HEK293 (cell line): Measurements from ENCODE around the gene EFCAB5.

Experiments
- CTCF ChIA-PET: fragments of 350-600 bp; formaldehyde crosslinking; extraction: SDS; loops from one replicate; lab custom pipeline; 2021; ENCODE audit warnings: antibody characterized with exemption; lab: Yijun Ruan, JAX
- POLR2A ChIA-PET: fragments of 300-600 bp; formaldehyde crosslinking; extraction: SDS; loops from one replicate; lab custom pipeline; 2020; ENCODE audit warnings: antibody characterized with exemption, inconsistent platforms; lab: Yijun Ruan, JAX
- H3K27ac ChIP-seq: fragments of 200-500 bp; sonication (Bioruptor generic); 2 replicates; pipeline ENCODE4 v1.5.1; 2014; ENCODE audit warnings: low read depth, low read length, control low read depth, inconsistent platforms; ENCODE audit errors: extremely low read depth
- H3K36me3 ChIP-seq, 2 experiments: fragments of 200-500 bp in 1 of 2; sonication (Bioruptor generic) in 1 of 2; 1 replicate in 1 of 2; 2 replicates in 1 of 2; pipeline ENCODE4 v1.5.1; 2014 to 2017; ENCODE audit warnings: inconsistent platforms in 2 of 2, low read length in 2 of 2; ENCODE audit not compliant: control insufficient read depth in 2 of 2, insufficient read depth in 1 of 2
- H3K4me1 ChIP-seq: fragments of 200-500 bp; sonication (Bioruptor generic); 2 replicates; pipeline ENCODE4 v1.5.1; 2014; ENCODE audit warnings: mild to moderate bottlenecking, low read length, inconsistent platforms; ENCODE audit not compliant: control insufficient read depth, insufficient read depth
- H3K4me3 ChIP-seq: 2 replicates; pipeline ENCODE4 v1.5.1; 2011; ENCODE audit warnings: low read depth, mild to moderate bottlenecking, control low read depth, low read length, moderate library complexity
- H3K9me3 ChIP-seq: fragments of 200-500 bp; sonication (Bioruptor generic); 2 replicates; pipeline ENCODE4 v1.5.1; 2014; ENCODE audit warnings: low read depth, low read length, inconsistent platforms; ENCODE audit not compliant: control insufficient read depth, insufficient read depth
- SCRT2 ChIP-seq: fragments of 450-650 bp; formaldehyde crosslinking; IDR thresholded peaks from 2 replicates; pipeline ENCODE4 v1.5.1; 2016; ENCODE audit warnings: missing biosample characterization, missing genetic modification characterization
- ZBTB10 ChIP-seq: fragments of 450-650 bp; formaldehyde crosslinking; IDR thresholded peaks from 2 replicates; pipeline ENCODE4 v1.5.1; 2016; ENCODE audit warnings: missing biosample characterization, missing genetic modification characterization
- ZNF138 ChIP-seq: fragments of 450-650 bp; formaldehyde crosslinking; IDR thresholded peaks from 2 replicates; pipeline ENCODE4 v1.5.1; 2016; ENCODE audit warnings: missing biosample characterization, missing genetic modification characterization, borderline replicate concordance
- ZNF146 ChIP-seq: fragments of 450-650 bp; formaldehyde crosslinking; IDR thresholded peaks from 2 replicates; pipeline ENCODE4 v1.5.1; 2016; ENCODE audit warnings: missing biosample characterization, missing genetic modification characterization
- ZNF639 ChIP-seq: fragments of 450-650 bp; formaldehyde crosslinking; IDR thresholded peaks from 2 replicates; pipeline ENCODE4 v1.5.1; 2016; ENCODE audit warnings: missing biosample characterization, missing genetic modification characterization
- ZNF677 ChIP-seq: fragments of 450-650 bp; IDR thresholded peaks from 2 replicates; pipeline ENCODE4 v1.5.0; 2018; ENCODE audit warnings: missing biosample characterization, mild to moderate bottlenecking, missing genetic modification characterization, moderate library complexity
- TF ChIP-seq, protein P1 (sequence below): fragments of 450-650 bp; formaldehyde crosslinking; IDR thresholded peaks from 2 replicates; pipeline ENCODE4 v1.5.1; 2016; ENCODE audit warnings: missing biosample characterization, missing genetic modification characterization
- TF ChIP-seq, protein P2 (sequence below): fragments of 450-650 bp; formaldehyde crosslinking; IDR thresholded peaks from 2 replicates; pipeline ENCODE4 v1.5.1; 2016; ENCODE audit warnings: missing biosample characterization, missing genetic modification characterization

EFCAB5 gene

GRCh38 chr17:29906969-29907368 lies 34.5 kb upstream of the EFCAB5 start:
- H3K9me3 ChIP-seq = no peaks in the 10 kb centered on the region
- POLR2A ChIA-PET = interaction anchor here (0.7 kb wide), 1 partner anchor 107 kb away, joined by 3 read pairs; no protein-coding TSS in a partner anchor
- H3K36me3 ChIP-seq = no peaks in the 10 kb centered on the region
- CTCF ChIA-PET = interaction anchor here (0.7 to 2.1 kb wide), 3 partner anchors 24 to 182 kb away, joined by 3 to 13 read pairs (median 3); no protein-coding TSS in a partner anchor
- TF ChIP-seq, protein P1, sequence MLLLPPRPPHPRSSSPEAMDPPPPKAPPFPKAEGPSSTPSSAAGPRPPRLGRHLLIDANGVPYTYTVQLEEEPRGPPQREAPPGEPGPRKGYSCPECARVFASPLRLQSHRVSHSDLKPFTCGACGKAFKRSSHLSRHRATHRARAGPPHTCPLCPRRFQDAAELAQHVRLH = 0 out of 2 replicates have a peak, but pooled peaks have one; percentile 24
- TF ChIP-seq ZNF677 (tag by site-specific recombination) (no peak), ZNF138 (tag by site-specific recombination) (no peak), ZNF146 (tag by site-specific recombination) (peak; percentile 74)
- no peak overlapping the region for H3K4me3 ChIP-seq
- no peak overlapping the region for H3K27ac ChIP-seq
- H3K4me1 ChIP-seq = no peaks in the 10 kb centered on the region

DNA sequence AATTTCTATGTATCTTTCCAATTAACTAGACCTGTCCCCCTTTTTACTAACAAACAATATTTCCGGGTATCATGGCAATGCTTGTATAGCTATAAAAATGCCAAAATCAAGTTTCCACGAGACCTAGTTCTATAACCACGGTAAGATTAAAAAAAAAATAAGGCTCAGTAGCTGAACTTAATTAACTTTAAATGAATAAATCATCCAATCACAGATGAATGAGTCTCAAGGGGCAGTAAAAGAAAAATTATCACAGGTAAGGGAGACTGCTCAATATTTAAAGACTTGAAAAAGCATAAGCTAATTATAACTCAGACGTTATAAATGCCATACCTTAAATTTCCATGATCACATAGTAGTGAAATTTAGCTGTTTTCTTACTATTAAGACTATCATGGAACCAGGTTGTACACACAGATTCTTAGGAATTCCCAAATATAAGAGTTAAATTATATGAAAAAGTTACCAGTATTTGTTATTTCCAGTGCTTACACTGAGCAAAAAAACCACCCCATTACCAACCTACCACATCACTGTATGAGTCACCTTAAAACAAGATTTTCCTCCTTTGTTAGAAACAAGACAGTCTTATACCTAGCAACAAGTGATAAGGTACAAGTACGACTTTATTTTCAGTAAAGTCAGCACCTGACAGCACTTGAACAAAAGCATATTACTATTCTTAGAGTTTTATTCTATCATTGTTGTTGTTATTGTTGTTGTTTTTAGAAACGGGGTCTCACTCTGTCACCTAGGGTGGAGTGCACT lies 32.0 kb upstream of the EFCAB5 start:
- Histone ChIP-seq H3K4me3 (no peak overlapping the region), H3K4me1 (no peaks in the 10 kb centered on the region), H3K27ac (no peak overlapping the region), H3K9me3 (no peaks in the 10 kb centered on the region), H3K36me3 (no peaks in the 10 kb centered on the region; a peak in 1 of 3 replicates)
- peak; percentile 40; the same call in 1 of the 2 replicates for TF ChIP-seq SCRT2 (tag by site-specific recombination)
- no peak for TF ChIP-seq ZNF639
- ChIA-PET POLR2A (interaction anchor here (1.2 kb wide), 1 partner anchor 18 kb away, joined by 3 read pairs; no protein-coding TSS in a partner anchor), CTCF (interaction anchor here (0.6 to 2.0 kb wide), 6 partner anchors 13 to 1635 kb away, joined by 3 to 8 read pairs (median 3); no protein-coding TSS in a partner anchor)

GRCh38 chr17:29911641-29912177 lies 29.7 kb upstream of the EFCAB5 start:
- Histone ChIP-seq H3K36me3 (no peaks in the 10 kb centered on the region; a peak in 1 of 3 replicates), H3K9me3 (no peaks in the 10 kb centered on the region), H3K27ac (no peak overlapping the region), H3K4me3 (no peak overlapping the region), H3K4me1 (0 out of 2 replicates have a peak, but pooled peaks cover 3% of the 10 kb centered on the region)
- TF ChIP-seq ZBTB10 = no peak
- TF ChIP-seq, protein P2, sequence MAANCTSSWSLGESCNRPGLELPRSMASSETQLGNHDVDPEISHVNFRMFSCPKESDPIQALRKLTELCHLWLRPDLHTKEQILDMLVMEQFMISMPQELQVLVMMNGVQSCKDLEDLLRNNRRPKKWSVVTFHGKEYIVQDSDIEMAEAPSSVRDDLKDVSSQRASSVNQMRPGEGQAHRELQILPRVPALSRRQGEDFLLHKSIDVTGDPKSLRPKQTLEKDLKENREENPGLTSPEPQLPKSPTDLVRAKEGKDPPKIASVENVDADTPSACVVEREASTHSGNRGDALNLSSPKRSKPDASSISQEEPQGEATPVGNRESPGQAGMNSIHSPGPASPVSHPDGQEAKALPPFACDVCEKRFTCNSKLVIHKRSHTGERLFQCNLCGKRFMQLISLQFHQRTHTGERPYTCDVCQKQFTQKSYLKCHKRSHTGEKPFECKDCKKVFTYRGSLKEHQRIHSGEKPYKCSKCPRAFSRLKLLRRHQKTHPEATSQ (tag by site-specific recombination) = no peak
- POLR2A ChIA-PET = interaction anchor here (1.3 kb wide), 1 partner anchor 18 kb away, joined by 5 read pairs; the partner anchor contains the start of gene SSH2
- CTCF ChIA-PET = interaction anchor here (1.1 to 2.0 kb wide), 4 partner anchors 16 to 22 kb away, joined by 4 to 6 read pairs (median 5); partner anchors contain the start of gene SSH2
